ENCODE data around the gene ENTPD2.
"Not testable (repeated sequence)": the region's sequence is repeated elsewhere in the genome, so short reads cannot be mapped to it uniquely, and the experiment has no call there.

Gene ENTPD2

DNA sequence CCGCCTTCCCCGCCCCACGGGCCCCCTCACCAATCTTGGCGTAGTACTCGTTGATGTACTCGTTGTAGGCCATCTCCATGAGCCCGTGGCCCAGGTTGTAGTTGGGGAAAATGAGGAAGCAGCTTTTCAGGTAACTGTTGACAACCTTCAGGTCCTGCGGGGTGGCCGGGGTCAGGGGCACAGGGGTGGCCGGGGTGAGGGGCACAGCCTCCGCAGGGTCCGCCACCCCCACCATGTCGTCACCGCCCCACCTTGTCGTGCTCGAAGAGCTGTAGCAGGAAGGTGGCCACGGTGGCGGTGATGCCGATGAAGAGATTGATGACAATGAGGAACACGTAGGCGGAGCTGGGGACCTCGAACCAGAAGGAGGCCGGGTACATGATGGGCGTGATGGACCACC, 42.7 kb downstream of the ENTPD2 start:
- H3K9me3 ChIP-seq (ENCODE audit: control insufficient read depth in 2 of 2, low read length in 2 of 2) = no peaks in the 10 kb centered on the region
- H3K27me3 ChIP-seq (ENCODE audit: control insufficient read depth in 1 of 2, insufficient read depth in 2 of 2, low read length in 2 of 2) = no peaks in the 10 kb centered on the region
- H3K36me3 ChIP-seq (ENCODE audit: control insufficient read depth in 2 of 2, insufficient read depth in 2 of 2, low read length in 2 of 2) = peaks cover 3 to 5% of the 10 kb centered on the region in 2 donors
- H3K4me1 ChIP-seq (ENCODE audit: control insufficient read depth, insufficient read depth, low read length) = peaks cover 2% of the 10 kb centered on the region
- no peak overlapping the region for H3K27ac ChIP-seq (ENCODE audit: low read length)
- no peak overlapping the region for H3K4me3 ChIP-seq (ENCODE audit: low read length in 2 of 2)
- H3K9ac ChIP-seq (ENCODE audit: low read length in 2 of 2) = no peak overlapping the region

DNA sequence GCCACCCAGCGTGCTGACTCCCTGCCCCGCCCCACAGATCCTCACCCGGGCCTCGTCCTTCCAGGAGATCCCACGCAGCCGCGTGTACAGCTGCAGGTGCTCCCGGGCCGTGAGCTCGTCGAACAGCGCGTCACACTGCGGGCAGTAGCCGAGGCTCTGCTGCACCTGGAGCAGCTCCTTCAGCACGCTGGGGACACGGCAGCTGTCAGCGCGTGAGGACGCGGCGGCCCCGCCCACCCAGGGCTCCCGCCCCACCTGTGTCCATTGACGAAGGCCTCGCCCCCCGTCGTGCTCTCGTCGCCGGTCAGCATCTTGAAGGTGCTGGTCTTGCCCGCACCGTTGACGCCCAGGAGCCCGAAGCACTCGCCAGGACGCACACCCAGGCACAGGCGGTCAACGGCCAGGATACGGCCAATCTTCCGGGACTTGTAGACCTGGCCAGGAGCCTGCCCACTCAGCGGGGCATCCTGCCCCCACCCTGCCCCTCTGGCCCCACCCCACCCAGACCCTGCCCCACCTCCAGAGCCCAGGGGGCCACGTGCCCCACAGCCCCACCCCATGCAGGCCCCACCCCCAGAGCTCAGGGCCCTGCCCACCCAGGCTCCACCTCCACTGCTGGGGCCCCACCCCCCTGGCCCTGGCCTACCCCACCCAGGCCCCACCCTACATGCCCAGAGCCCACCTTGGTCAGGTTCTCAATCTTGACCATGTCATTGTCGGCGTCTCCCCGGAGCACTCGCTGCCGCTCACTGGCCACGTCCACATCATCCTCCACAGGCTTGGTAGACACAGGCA, 43.7 kb downstream of the ENTPD2 start:
- H3K9ac ChIP-seq (ENCODE audit: low read length in 2 of 2) = no peak overlapping the region
- peaks cover 2% of the 10 kb centered on the region for H3K4me1 ChIP-seq (ENCODE audit: control insufficient read depth, insufficient read depth, low read length)
- H3K4me3 ChIP-seq (ENCODE audit: low read length in 2 of 2) = no peak overlapping the region
- H3K9me3 ChIP-seq (ENCODE audit: control insufficient read depth in 2 of 2, low read length in 2 of 2) = no peaks in the 10 kb centered on the region
- peaks cover 0 to 2% of the 10 kb centered on the region in 2 donors for H3K36me3 ChIP-seq (ENCODE audit: control insufficient read depth in 2 of 2, insufficient read depth in 2 of 2, low read length in 2 of 2)
- no peak overlapping the region for H3K27ac ChIP-seq (ENCODE audit: low read length)
- H3K27me3 ChIP-seq (ENCODE audit: control insufficient read depth in 1 of 2, insufficient read depth in 2 of 2, low read length in 2 of 2) = no peaks in the 10 kb centered on the region

DNA sequence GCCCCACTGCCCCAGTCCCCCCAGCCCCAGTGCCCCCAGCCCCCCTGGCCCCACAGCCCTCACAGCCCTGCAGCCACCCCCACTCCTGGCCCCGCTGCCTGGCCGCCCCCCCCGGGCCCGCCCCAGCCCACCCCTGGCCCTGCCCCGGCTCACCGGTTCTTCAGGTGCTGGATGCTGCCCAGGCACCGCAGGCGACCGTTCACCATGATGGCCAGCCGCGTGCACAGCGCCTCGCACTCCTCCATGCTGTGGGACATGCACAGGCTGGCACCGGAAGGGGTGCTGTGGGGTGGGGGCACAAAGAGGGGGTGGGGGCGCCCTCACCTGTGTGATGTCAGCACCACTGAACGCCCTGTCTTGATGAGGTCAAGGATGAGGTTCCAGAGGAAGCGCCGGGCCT, 44.6 kb downstream of the ENTPD2 start:
- no peaks in the 10 kb centered on the region for H3K36me3 ChIP-seq (ENCODE audit: control insufficient read depth in 2 of 2, insufficient read depth in 2 of 2, low read length in 2 of 2)
- no peaks in the 10 kb centered on the region for H3K9me3 ChIP-seq (ENCODE audit: control insufficient read depth in 2 of 2, low read length in 2 of 2)
- H3K27ac ChIP-seq (ENCODE audit: low read length) = no peak overlapping the region
- H3K9ac ChIP-seq (ENCODE audit: low read length in 2 of 2) = no peak overlapping the region
- H3K27me3 ChIP-seq (ENCODE audit: control insufficient read depth in 1 of 2, insufficient read depth in 2 of 2, low read length in 2 of 2) = no peaks in the 10 kb centered on the region
- H3K4me3 ChIP-seq (ENCODE audit: low read length in 2 of 2) = no peak overlapping the region
- peaks cover 2% of the 10 kb centered on the region for H3K4me1 ChIP-seq (ENCODE audit: control insufficient read depth, insufficient read depth, low read length)

DNA sequence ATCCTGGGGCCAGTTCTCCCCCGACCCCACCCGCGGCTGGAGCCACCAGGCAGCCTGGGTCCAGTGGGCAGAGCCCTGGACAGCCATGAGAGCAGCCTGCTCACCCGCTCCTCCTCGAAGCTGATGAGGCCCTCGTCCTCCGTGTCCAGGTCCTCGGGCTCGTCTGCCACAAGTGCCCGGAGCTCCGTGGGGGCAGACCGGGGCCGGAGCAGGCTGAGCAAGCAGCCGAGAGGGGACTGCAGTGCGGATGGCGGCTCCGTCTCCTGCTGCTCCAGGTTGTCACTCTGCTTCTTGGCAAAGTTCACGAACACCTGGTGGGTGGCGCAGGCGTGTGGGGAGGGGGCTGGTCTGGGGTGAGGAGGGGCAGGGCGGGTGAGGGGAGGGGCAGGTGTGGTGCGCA, 45.5 kb downstream of the ENTPD2 start:
- no peaks in the 10 kb centered on the region for H3K9me3 ChIP-seq (ENCODE audit: control insufficient read depth in 2 of 2, low read length in 2 of 2)
- no peak overlapping the region for H3K4me3 ChIP-seq (ENCODE audit: low read length in 2 of 2)
- peaks cover 2% of the 10 kb centered on the region for H3K4me1 ChIP-seq (ENCODE audit: control insufficient read depth, insufficient read depth, low read length)
- no peaks in the 10 kb centered on the region for H3K27me3 ChIP-seq (ENCODE audit: control insufficient read depth in 1 of 2, insufficient read depth in 2 of 2, low read length in 2 of 2)
- no peak overlapping the region for H3K27ac ChIP-seq (ENCODE audit: low read length)
- no peaks in the 10 kb centered on the region for H3K36me3 ChIP-seq (ENCODE audit: control insufficient read depth in 2 of 2, insufficient read depth in 2 of 2, low read length in 2 of 2)
- no peak overlapping the region for H3K9ac ChIP-seq (ENCODE audit: low read length in 2 of 2)

DNA sequence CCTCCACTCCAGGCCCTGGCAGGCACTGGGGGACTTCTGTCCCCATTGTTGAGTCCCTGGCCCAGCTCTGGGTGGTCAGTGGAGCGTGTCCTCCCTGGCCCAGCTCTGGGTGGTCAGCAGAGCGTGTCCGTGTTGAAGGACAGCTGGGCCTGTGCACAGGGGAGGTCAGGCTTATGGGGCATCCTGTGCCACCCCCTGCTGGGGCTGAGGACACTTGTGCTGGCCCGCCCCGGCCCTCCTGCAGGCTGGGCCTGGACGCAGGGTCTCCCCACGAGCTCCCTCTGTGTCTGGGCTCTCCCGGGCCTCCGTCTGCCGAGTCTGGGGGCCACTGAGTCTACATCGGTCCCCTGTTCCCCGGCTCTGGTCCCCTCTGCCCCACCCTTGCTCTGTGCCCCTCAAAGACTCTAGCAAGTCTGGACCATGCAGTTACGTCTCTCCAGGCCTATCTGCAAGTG, 46.0 kb downstream of the ENTPD2 start:
- no peak overlapping the region for H3K9ac ChIP-seq (ENCODE audit: low read length in 2 of 2)
- H3K4me3 ChIP-seq (ENCODE audit: low read length in 2 of 2) = no peak overlapping the region
- no peaks in the 10 kb centered on the region for H3K27me3 ChIP-seq (ENCODE audit: control insufficient read depth in 1 of 2, insufficient read depth in 2 of 2, low read length in 2 of 2)
- H3K27ac ChIP-seq (ENCODE audit: low read length) = no peak overlapping the region
- H3K4me1 ChIP-seq (ENCODE audit: control insufficient read depth, insufficient read depth, low read length) = peaks cover 2% of the 10 kb centered on the region
- no peaks in the 10 kb centered on the region for H3K36me3 ChIP-seq (ENCODE audit: control insufficient read depth in 2 of 2, insufficient read depth in 2 of 2, low read length in 2 of 2)
- no peaks in the 10 kb centered on the region for H3K9me3 ChIP-seq (ENCODE audit: control insufficient read depth in 2 of 2, low read length in 2 of 2)

DNA sequence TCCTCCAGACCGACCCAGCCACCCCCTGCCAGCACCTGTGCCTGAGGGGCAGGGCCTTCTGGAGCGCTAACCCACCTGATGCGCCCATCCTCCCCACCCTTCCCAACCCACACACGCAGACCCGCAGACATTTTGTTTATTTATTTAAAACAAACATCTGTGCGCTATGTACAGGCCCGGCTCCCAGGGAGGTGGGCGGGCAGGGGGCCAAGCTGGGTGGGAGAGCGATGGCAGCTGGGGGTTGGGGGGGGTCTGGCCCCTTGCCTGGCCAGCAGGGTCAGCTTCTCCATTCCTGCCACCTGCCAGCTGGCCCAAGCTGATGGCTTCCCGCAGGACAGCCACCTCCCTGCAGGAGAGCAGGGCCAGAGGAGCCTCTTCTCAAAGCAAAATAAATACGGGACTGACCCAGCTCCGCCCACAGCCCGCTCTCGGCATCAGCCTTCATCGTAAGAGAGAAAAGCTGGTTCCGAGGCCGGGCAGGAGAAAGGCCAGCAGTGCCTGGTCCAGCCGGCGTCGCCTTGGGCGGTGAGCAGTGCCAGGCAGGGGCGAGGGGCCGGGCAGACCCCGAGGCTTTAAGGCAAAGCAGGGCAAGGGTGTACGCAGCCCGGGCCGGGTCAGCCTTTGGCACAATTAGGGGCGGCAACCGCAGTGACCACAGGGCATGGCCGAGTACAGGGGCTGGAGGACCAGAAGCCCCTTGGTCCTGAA, 46.6 kb downstream of the ENTPD2 start:
- H3K9ac ChIP-seq (ENCODE audit: low read length in 2 of 2) = no peak overlapping the region
- H3K4me3 ChIP-seq (ENCODE audit: low read length in 2 of 2) = no peak overlapping the region
- H3K27ac ChIP-seq (ENCODE audit: low read length) = no peak overlapping the region
- no peaks in the 10 kb centered on the region for H3K27me3 ChIP-seq (ENCODE audit: control insufficient read depth in 1 of 2, insufficient read depth in 2 of 2, low read length in 2 of 2)
- H3K4me1 ChIP-seq (ENCODE audit: control insufficient read depth, insufficient read depth, low read length) = peaks cover 2% of the 10 kb centered on the region
- no peaks in the 10 kb centered on the region for H3K9me3 ChIP-seq (ENCODE audit: control insufficient read depth in 2 of 2, low read length in 2 of 2)
- no peaks in the 10 kb centered on the region for H3K36me3 ChIP-seq (ENCODE audit: control insufficient read depth in 2 of 2, insufficient read depth in 2 of 2, low read length in 2 of 2)

DNA sequence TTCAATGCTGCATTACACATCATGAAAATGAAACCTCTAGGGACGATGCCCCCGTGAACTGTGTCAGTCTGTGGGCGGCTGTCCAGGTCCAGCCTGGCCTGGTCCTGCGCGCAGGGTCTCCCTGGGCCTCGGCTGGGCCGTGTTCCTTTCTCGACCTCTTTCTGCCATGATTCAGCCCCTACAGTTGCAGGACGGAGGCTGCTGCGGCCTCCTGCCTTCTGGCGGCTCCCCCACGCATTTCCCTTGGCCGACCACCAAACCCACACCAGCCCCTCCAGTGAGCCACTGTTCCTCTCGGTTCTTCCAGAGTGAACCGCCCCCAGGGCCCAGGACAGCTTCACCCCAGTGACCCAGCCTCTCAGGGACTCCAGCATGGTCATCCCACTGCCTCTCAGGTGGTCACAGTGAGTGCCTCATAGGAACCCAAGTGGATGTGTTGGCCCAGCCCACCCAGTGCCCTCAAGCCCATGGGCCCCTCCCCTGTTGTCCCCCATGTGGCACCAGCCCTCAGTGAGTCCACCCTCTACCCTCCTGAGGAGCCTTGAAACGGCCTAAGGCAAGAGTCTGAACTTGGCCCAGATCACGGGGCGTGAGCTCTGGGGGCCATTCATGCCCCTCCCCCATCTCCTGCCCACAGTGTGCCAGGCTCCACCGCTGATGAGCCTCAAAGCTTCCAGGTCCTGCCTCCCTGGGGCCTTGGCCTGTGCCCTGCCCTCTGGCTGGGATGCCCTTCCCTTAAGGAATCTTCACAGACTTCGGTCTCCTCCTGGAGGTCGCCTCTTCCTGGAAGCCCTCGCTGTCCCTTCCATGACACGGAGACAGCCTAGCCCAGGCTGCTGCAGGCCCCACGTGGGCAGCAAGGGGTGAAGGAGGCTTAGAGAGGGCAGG, 47.5 kb downstream of the ENTPD2 start:
- H3K27ac ChIP-seq (ENCODE audit: low read length) = no peak overlapping the region
- no peaks in the 10 kb centered on the region for H3K36me3 ChIP-seq (ENCODE audit: control insufficient read depth in 2 of 2, insufficient read depth in 2 of 2, low read length in 2 of 2)
- no peaks in the 10 kb centered on the region for H3K27me3 ChIP-seq (ENCODE audit: control insufficient read depth in 1 of 2, insufficient read depth in 2 of 2, low read length in 2 of 2)
- H3K4me3 ChIP-seq (ENCODE audit: low read length in 2 of 2) = no peak overlapping the region
- H3K4me1 ChIP-seq (ENCODE audit: control insufficient read depth, insufficient read depth, low read length) = peaks cover 2% of the 10 kb centered on the region
- H3K9me3 ChIP-seq (ENCODE audit: control insufficient read depth in 2 of 2, low read length in 2 of 2) = no peaks in the 10 kb centered on the region
- no peak overlapping the region for H3K9ac ChIP-seq (ENCODE audit: low read length in 2 of 2)

DNA sequence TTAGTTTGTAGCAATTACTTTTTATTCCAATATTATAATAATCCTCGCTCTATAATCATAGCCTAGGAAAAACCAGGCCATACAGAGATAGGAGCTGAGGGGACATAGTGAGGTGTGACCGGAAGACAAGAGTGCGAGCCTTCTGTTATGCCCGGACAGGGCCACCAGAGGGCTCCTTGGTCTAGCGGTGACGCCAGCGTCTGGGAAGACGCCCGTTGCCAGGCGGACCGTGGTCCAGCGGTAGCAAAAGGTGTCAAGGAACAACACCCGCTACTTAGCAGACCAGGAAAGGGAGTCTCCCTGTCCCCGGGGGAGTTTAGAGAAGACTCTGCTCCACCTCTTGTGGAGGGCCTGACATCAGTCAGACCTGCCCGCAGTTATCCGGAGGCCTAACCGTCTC, 49.6 kb downstream of the ENTPD2 start:
- not testable (repeated sequence) for H3K4me3 ChIP-seq (ENCODE audit: low read length in 2 of 2); H3K4me1 ChIP-seq (ENCODE audit: control insufficient read depth, insufficient read depth, low read length); H3K27me3 ChIP-seq (ENCODE audit: control insufficient read depth in 1 of 2, insufficient read depth in 2 of 2, low read length in 2 of 2); H3K36me3 ChIP-seq (ENCODE audit: control insufficient read depth in 2 of 2, insufficient read depth in 2 of 2, low read length in 2 of 2); H3K9ac ChIP-seq (ENCODE audit: low read length in 2 of 2); H3K9me3 ChIP-seq (ENCODE audit: control insufficient read depth in 2 of 2, low read length in 2 of 2); H3K27ac ChIP-seq (ENCODE audit: low read length)

DNA sequence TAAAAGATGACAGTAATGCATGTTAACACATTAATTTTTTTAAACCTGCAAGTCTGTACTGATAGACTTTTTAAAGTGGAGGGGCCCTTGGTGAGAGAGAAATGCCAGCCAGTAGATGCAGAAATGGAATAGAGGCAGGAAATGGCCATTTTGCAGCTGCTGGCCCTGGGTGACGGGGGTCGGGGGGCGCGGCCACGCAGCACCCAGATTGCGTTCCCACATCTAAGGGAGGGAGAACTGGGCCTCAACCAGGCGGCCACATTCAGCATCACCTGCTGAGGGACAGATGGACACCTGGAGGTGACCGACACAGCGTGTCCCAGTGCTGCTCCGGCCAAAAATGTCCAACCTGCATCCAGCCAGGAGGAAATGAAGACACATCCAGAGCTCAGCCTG, 51.2 kb downstream of the ENTPD2 start:
- Histone ChIP-seq H3K4me1 (ENCODE audit: control insufficient read depth, insufficient read depth, low read length) (peaks cover 2% of the 10 kb centered on the region), H3K9me3 (ENCODE audit: control insufficient read depth in 2 of 2, low read length in 2 of 2) (no peaks in the 10 kb centered on the region), H3K4me3 (ENCODE audit: low read length in 2 of 2) (no peak overlapping the region), H3K27ac (ENCODE audit: low read length) (no peak overlapping the region), H3K27me3 (ENCODE audit: control insufficient read depth in 1 of 2, insufficient read depth in 2 of 2, low read length in 2 of 2) (peaks cover 2 to 5% of the 10 kb centered on the region in 2 donors), H3K9ac (ENCODE audit: low read length in 2 of 2) (no peak overlapping the region), H3K36me3 (ENCODE audit: control insufficient read depth in 2 of 2, insufficient read depth in 2 of 2, low read length in 2 of 2) (no peaks in the 10 kb centered on the region)

DNA sequence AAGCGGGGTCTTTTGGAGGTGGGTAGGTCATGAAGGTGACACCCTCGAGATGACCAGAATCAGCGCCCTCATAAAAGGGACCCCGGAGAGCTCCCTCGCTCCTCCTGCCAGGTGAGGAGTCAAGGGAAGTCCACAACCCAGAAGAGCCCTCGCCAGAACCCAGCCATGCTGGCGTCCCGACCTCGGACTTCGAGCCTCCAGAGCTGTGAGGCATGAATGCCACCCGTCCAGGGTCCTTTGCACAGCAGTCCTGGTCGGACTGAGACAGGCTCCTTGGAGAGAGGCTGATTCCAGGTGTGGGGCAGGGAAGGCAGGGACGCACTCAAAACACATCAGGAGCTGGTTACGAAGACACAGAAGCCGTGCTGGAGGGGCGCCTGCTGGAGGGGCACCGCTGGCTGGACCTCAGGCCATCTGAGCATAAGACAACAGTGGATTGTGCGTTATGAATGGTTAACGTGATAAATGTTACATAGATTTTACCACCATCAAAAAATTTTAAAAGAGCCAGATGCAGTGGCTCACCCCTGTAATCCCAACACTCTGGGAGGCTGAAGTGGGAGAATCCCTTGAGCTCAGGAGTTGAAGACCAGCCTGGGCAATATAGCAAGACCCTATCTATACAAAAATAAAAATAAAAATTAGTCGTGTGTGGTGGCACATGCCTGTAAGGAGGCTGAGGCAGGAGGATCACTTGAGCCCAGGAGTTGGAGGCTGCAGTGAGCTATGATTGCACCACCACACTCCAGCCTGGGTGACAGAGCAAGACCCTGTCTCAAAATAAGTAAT, 51.8 kb downstream of the ENTPD2 start:
- H3K4me3 ChIP-seq (ENCODE audit: low read length in 2 of 2) = no peak overlapping the region
- H3K4me1 ChIP-seq (ENCODE audit: control insufficient read depth, insufficient read depth, low read length) = peaks cover 5% of the 10 kb centered on the region
- H3K27me3 ChIP-seq (ENCODE audit: control insufficient read depth in 1 of 2, insufficient read depth in 2 of 2, low read length in 2 of 2) = peaks cover 2 to 11% of the 10 kb centered on the region in 2 donors

More for the DNA sequence above, 51.8 kb downstream of the ENTPD2 start:
- Histone ChIP-seq H3K9me3 (ENCODE audit: control insufficient read depth in 2 of 2, low read length in 2 of 2) (no peaks in the 10 kb centered on the region), H3K27ac (ENCODE audit: low read length) (no peak overlapping the region), H3K36me3 (ENCODE audit: control insufficient read depth in 2 of 2, insufficient read depth in 2 of 2, low read length in 2 of 2) (no peaks in the 10 kb centered on the region), H3K9ac (ENCODE audit: low read length in 2 of 2) (no peak overlapping the region)
